ENCODE data around the gene FERMT3. TPM values are rescaled to one million over a fixed set of nuclear protein-coding genes. Genes with fewer than 3 reads are reported as not detected.
A peak's percentile ranks its signal among the peaks of the same experiment; 100 is the strongest.
"Not testable (repeated sequence)": the region's sequence is repeated elsewhere in the genome, so short reads cannot be mapped to it uniquely, and the experiment has no call there.

The FERMT3 gene
- total RNA-seq, 1 experiment from 2014 or later: 60.2 TPM

- no peak for DNase-seq (ENCODE audit: extremely low read depth, low read depth)
Measured at GRCh38 chr11:64233913-64234586, 27.5 kb downstream of the FERMT3 start, which contains the start of gene VEGFB. VEGFB (plus strand) TSS chr11:64234584; CDS start chr11:64234834, 250 bp downstream.

DNA sequence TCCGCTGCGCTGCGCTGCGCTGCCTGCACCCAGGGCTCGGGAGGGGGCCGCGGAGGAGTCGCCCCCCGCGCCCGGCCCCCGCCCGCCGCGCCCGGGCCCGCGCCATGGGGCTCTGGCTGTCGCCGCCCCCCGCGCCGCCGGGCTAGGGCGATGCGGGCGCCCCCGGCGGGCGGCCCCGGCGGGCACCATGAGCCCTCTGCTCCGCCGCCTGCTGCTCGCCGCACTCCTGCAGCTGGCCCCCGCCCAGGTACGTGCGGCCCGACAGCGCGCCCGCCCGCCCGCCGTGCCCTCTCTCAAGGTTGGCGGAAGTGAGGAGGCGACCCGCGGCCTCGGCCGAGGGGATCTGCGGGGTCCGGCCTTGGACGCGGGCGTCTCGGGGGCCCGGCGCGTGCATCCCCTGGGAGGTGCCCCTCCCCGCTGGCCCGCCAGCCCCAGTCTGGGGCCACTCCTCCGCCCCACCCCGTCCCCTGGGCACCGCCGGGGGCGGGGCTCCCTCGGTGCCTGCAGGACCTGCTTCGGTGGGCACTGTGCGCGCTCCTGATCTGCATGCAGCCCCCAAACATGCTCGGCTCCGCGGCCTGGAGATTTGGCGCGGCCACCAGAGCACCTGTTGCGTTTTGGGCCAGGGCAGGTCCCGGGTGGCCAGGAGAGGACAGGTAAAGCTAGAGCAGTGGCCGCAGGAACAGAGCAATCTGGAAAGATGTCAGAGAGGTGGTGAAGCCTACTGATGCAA lies 28.3 kb downstream of the FERMT3 start:
- DNase-seq (ENCODE audit: extremely low read depth, low read depth): no peak

DNA sequence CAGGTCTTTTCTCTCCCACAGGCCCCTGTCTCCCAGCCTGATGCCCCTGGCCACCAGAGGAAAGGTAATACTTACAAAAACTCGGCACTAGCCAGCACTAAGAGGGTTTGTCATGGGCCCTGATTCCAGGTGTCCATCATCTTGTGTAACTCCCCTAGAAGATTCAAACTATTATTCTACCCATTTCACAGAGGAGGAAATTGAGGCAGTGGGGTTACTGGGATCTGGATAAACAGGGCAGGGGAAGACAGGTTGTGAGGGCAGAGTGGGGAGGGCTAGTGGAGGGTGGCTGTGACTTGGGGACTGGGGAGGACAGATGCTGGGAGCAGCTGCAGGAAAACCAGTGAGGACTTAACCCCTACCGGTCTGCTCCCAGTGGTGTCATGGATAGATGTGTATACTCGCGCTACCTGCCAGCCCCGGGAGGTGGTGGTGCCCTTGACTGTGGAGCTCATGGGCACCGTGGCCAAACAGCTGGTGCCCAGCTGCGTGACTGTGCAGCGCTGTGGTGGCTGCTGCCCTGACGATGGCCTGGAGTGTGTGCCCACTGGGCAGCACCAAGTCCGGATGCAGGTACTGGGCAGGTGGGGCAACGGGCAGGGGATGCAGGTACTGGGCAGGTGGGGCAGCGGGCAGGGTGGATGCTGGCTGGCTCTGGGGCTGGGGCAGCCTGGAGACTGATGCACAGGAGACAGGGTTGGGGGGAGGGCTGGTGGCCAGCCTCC lies 29.1 kb downstream of the FERMT3 start:
- no peak for DNase-seq (ENCODE audit: extremely low read depth, low read depth)

GRCh38 chr11:64237484-64237951 lies 31.0 kb downstream of the FERMT3 start:
- no peak for DNase-seq (ENCODE audit: extremely low read depth, low read depth)

GRCh38 chr11:64238076-64238475 lies 31.6 kb downstream of the FERMT3 start:
- no peak for DNase-seq (ENCODE audit: extremely low read depth, low read depth)

GRCh38 chr11:64238999-64239398 lies 32.5 kb downstream of the FERMT3 start:
- no peak for DNase-seq (ENCODE audit: extremely low read depth, low read depth)

- no peak for DNase-seq (ENCODE audit: extremely low read depth, low read depth)
Measured at GRCh38 chr11:64239662-64240434, 33.3 kb downstream of the FERMT3 start.

DNA sequence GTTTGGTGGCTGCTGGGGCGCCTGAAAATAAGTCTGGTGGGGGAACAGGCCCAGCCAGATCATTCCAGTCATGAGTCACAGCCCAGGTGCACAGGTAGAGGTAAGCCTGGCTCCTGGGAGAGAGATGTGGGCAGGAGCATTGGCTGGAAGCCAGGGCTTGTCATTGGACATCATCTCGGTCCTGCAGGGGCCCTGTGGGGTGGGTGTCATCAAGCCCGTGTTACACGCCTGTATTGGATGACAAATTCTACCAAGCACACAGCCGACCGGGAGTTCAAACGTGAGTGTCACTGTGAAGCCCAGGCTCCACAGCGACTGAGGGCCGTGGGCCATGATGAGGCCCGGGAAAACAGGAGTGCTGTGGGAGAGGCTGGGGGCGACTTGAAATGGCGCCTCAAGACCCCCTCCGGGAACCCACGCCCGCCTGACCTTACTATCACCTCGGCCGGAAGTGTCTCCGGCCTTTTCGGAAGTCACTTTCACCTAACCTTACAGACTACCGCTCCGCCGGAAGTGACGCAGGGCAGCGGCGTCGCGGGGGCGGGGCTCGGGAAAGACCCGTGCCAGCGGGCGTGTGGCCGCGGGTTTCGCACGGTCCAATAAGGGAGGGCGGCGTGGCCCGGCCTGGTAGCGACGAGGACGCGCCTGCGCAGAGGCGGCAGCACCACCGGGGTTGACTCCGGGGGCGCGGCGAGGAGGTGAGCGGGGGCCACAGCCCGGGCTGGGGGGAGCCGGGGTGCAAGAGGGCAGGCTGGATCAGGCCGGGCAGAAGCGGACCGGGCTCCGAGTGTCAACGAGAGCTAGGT lies 34.1 kb downstream of the FERMT3 start, which contains the start of gene FKBP2:
Gene FKBP2, plus strand, starts transcription at position 661 of the 806 bp plus-strand sequence. CDS start 1,293 bp downstream, outside the sequence.
- DNase-seq (ENCODE audit: extremely low read depth, low read depth): peak; percentile 92

- DNase-seq (ENCODE audit: extremely low read depth, low read depth): peak; percentile 97
Measured at GRCh38 chr11:64241241-64241490, 34.6 kb downstream of the FERMT3 start.

- DNase-seq (ENCODE audit: extremely low read depth, low read depth): no peak
Measured at GRCh38 chr11:64241491-64242374, 35.2 kb downstream of the FERMT3 start.

DNA sequence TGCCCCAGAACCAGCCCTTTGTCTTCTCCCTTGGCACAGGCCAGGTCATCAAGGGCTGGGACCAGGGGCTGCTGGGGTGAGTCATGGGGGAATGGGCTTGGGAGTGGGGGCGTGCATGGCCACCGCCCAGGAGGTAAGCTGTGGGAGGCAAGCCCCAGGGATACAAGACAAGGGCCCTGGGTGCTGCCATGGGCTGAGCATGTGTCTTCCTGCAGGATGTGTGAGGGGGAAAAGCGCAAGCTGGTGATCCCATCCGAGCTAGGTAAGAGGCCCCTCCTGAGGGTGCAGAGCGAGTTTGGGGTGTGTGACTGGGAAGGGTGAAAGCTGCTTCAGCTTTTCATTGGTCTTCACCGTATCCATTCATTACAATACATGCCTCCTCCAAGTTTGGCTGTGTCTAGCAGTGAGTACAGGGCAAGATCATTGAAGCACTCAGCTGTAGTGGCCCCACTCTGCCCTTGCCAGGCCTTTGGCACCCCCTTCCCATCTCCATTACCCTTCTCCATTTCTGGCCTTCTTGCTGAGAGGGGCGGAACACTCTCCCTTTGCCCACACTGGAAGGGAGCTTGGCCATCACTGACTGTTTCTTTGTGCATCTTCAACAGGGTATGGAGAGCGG lies 36.8 kb downstream of the FERMT3 start:
- DNase-seq (ENCODE audit: extremely low read depth, low read depth): no peak

GRCh38 chr11:64244107-64244506 lies 37.6 kb downstream of the FERMT3 start:
- DNase-seq (ENCODE audit: extremely low read depth, low read depth): no peak

GRCh38 chr11:64244966-64245365 lies 38.4 kb downstream of the FERMT3 start:
- DNase-seq (ENCODE audit: extremely low read depth, low read depth): no peak

DNA sequence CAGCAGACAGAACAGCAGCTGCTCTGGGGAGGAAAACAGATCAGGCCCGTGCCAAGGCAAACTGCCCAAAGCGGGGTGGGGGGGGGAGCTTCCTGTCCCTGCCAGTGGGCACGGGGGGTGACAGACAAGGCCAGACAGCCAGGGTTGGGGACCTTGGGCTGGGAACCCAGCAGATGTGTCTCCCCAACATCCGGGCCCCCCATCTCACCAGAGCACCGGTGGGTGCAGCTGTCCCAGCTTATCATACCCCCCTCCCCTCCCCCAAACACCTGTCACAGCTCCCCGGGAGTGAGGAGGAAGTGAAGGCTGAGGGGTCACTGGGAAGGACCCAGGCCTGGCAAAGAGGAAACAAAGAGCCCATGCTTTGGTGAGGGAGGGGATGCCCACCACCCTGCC lies 38.9 kb downstream of the FERMT3 start:
- DNase-seq (ENCODE audit: extremely low read depth, low read depth): no peak

- DNase-seq (ENCODE audit: extremely low read depth, low read depth): peak; percentile 80
Measured at GRCh38 chr11:64245797-64246620, 39.5 kb downstream of the FERMT3 start.

- not testable (repeated sequence) for DNase-seq (ENCODE audit: extremely low read depth, low read depth)
Measured at GRCh38 chr11:64246621-64246870, 40.0 kb downstream of the FERMT3 start.

- DNase-seq (ENCODE audit: extremely low read depth, low read depth): peak; percentile 76
Measured at GRCh38 chr11:64246871-64247728, 40.6 kb downstream of the FERMT3 start, which contains the start of gene PPP1R14B. PPP1R14B (minus strand) TSS chr11:64246943; CDS start chr11:64246673, 270 bp downstream.
